ENCODE data around the gene CDH13. TPM values are rescaled to one million over a fixed set of nuclear protein-coding genes. Genes with fewer than 3 reads are reported as not detected.

The CDH13 gene
- polyA plus RNA-seq, 1 experiment = 113 TPM

DNA sequence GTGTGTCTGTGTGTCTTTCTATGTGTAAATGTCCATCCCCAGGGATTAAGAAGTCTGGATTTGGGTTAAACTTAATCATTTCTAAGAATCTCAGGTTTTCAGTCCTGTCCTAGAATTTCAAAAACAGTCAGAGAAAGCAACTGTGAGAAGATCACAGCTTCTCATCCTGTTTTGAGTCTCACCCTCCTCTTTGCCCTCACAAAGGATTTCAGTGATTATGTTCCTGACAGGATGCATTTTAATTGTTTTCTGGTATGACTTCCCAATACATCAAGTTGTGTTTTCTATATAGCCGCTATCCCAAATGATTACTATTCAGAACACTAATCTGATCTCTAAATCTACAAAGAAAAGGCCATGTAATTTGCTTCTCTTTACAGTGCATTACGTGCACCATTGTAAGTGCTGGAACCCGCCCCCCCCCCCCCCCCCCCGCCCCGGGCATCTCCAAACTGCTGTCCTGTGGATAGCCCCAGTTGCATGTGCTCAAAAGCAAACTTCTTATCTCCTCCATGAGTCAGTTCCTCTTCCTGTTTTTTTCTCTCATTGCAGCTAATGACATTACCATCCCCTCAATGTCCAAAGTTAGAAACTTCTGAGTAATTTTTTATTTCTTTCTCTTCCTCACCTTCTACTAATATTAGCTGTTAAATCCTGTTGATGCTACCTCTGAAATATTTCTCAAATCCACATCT lies 73.9 kb downstream of the CDH13 start:
- ChIA-PET CTCF (interaction anchor here (0.6 to 2.8 kb wide), 2 partner anchors 24 to 60 kb away, joined by 3 to 9 read pairs; no protein-coding TSS in a partner anchor), POLR2A (no interaction called here)
- TF ChIP-seq, protein P1, sequence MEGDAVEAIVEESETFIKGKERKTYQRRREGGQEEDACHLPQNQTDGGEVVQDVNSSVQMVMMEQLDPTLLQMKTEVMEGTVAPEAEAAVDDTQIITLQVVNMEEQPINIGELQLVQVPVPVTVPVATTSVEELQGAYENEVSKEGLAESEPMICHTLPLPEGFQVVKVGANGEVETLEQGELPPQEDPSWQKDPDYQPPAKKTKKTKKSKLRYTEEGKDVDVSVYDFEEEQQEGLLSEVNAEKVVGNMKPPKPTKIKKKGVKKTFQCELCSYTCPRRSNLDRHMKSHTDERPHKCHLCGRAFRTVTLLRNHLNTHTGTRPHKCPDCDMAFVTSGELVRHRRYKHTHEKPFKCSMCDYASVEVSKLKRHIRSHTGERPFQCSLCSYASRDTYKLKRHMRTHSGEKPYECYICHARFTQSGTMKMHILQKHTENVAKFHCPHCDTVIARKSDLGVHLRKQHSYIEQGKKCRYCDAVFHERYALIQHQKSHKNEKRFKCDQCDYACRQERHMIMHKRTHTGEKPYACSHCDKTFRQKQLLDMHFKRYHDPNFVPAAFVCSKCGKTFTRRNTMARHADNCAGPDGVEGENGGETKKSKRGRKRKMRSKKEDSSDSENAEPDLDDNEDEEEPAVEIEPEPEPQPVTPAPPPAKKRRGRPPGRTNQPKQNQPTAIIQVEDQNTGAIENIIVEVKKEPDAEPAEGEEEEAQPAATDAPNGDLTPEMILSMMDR (IDR thresholded peaks at IDR 0.05; ENCODE audit: insufficient read depth, low read depth, low read length) = no peak
- H3K4me3 ChIP-seq (ENCODE audit: low read depth, low read length) = no peak overlapping the region
- DNase-seq (ENCODE audit: low read depth) = no peak
- H3K27me3 ChIP-seq (ENCODE audit: control insufficient read depth, insufficient read depth, low read length) = no peaks in the 10 kb centered on the region
- no peaks in the 10 kb centered on the region for H3K36me3 ChIP-seq (ENCODE audit: control insufficient read depth, insufficient read depth, low read length)

DNA sequence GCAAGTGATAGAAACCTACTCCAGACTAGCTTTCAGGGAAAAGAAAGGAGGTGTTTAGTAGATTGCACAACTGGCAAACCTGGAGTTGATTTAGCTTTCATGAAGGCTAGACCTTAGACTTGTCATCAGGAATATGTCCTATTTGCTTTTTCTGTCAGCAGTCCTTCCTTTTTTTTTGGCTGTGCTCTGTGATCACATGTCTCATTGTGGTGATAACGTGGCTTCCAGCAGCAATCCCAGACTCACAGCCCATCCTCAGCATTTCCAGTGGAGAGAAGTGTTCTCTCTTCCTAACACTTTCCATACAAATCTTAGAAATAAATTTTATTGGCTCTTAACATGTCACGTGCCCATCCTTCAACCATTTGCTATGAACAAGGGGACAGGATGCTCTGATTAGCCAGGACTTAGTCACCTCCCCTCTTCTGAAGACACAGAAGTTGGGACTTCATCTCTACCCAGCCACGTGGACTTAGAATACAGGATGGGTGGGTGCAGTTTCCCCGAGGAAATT lies 74.7 kb downstream of the CDH13 start:
- TF ChIP-seq, protein P1 (IDR thresholded peaks at IDR 0.05; ENCODE audit: insufficient read depth, low read depth, low read length) = no peak
- CTCF ChIA-PET = interaction anchor here (0.6 kb wide), 1 partner anchor 23 kb away, joined by 3 read pairs; no protein-coding TSS in a partner anchor

DNA sequence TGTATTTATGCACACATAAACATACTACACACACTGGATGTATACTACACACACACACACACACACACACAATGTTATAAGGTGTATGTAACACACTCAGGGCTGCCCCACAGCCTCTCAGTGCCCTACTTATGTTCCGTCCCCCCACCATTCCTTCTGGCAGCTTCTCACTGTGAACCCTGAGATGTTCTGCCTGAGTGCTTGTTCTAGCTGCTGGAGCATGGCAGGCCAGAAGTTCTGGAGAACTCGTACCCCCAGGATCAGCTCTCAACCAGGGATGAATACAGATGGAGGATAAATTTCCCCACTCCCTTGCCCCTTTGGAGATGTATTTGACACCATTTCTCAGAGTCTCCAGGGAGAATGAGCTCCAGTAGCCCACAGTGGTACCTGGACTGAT lies 76.4 kb downstream of the CDH13 start:
- CTCF ChIA-PET = interaction anchor here (0.7 to 1.2 kb wide), 3 partner anchors 12 to 96 kb away, joined by 3 to 4 read pairs (median 3); no protein-coding TSS in a partner anchor
- POLR2A ChIA-PET = no interaction called here
- no peaks in the 10 kb centered on the region for H3K27me3 ChIP-seq (ENCODE audit: control insufficient read depth, insufficient read depth, low read length)
- no peak overlapping the region for H3K4me3 ChIP-seq (ENCODE audit: low read depth, low read length)
- no peak for DNase-seq (ENCODE audit: low read depth)
- TF ChIP-seq, protein P1 (IDR thresholded peaks at IDR 0.05; ENCODE audit: insufficient read depth, low read depth, low read length) = no peak
- H3K36me3 ChIP-seq (ENCODE audit: control insufficient read depth, insufficient read depth, low read length) = no peaks in the 10 kb centered on the region

More for the DNA sequence above, 74.7 kb downstream of the CDH13 start:
- Histone ChIP-seq H3K27me3 (ENCODE audit: control insufficient read depth, insufficient read depth, low read length) (no peaks in the 10 kb centered on the region), H3K4me3 (ENCODE audit: low read depth, low read length) (no peak overlapping the region), H3K36me3 (ENCODE audit: control insufficient read depth, insufficient read depth, low read length) (no peaks in the 10 kb centered on the region)
- POLR2A ChIA-PET = no interaction called here
- DNase-seq (ENCODE audit: low read depth) = no peak

DNA sequence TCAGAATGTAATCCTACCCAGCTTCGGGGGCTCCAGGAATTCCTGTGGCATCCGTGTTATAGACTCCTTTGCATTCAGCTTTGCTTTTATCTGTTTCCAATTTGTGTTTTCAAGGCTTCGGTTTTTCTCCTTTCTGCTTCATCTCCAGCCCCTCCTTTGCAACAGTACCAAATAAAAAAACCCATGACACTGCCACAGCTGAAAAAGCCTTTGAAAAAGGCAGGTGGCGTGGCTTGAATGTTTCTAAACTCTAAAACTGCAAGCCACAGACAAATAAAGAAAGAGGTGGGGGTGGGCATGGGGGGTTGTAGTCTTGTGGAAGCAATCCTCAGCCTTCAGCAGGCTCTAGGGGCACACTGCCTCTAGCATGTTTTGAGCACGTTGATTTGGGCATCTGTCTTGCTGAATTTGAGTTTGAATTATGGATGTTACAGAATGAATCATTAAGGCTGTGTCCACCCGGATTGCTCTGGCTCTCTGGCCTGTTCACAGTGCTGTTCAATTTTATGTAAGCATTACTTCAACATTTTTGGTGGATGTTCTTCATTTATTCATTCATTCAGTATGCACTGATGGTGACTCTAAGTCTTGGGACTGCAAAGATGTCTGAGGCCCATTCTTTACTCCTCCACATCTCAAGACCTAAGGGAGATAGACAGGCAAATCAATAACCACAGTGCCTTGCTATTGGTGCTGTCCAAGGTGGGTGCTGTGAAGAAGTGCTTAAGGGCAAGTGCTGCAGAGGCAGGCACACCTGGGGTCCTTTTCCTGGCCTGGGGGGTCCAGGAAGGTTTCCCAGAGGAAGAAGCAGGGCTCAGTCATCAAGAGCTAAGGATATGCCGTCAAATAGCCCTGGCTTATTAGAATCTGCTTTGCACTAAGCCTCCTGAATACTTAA lies 77.4 kb downstream of the CDH13 start:
- H3K4me3 ChIP-seq (ENCODE audit: low read depth, low read length) = no peak overlapping the region
- ChIA-PET CTCF (interaction anchor here (1.2 kb wide), 1 partner anchor 11 kb away, joined by 3 read pairs; no protein-coding TSS in a partner anchor), POLR2A (no interaction called here)
- TF ChIP-seq, protein P1 (IDR thresholded peaks at IDR 0.05; ENCODE audit: insufficient read depth, low read depth, low read length) = no peak
- no peak for DNase-seq (ENCODE audit: low read depth)
- H3K27me3 ChIP-seq (ENCODE audit: control insufficient read depth, insufficient read depth, low read length) = no peaks in the 10 kb centered on the region
- no peaks in the 10 kb centered on the region for H3K36me3 ChIP-seq (ENCODE audit: control insufficient read depth, insufficient read depth, low read length)

DNA sequence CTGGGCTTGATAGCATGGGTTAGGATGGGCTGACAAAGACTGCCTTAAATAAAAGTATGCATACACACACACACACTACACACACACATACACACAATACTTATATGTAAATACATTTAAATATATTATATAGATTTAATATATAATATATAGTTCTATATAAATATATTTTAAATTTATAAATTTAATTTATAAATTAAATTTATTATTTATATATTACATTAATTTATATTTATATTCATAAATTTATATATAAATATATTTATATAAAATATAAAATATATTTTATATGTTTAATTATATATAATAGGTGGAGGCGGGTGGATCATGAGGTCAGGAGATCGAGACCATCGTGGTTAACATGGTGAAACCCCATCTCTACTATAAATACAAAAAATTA lies 83.2 kb downstream of the CDH13 start:
- POLR2A ChIA-PET = no interaction called here
- no peaks in the 10 kb centered on the region for H3K36me3 ChIP-seq (ENCODE audit: control insufficient read depth, insufficient read depth, low read length)
- CTCF ChIA-PET = no interaction called here
- H3K4me3 ChIP-seq (ENCODE audit: low read depth, low read length) = no peak overlapping the region
- no peak for DNase-seq (ENCODE audit: low read depth)
- no peaks in the 10 kb centered on the region for H3K27me3 ChIP-seq (ENCODE audit: control insufficient read depth, insufficient read depth, low read length)
- TF ChIP-seq, protein P1 (IDR thresholded peaks at IDR 0.05; ENCODE audit: insufficient read depth, low read depth, low read length) = no peak
